Effector memory CD8-positive, alpha-beta T cell (primary cell): ENCODE results near the gene DUSP14.
A peak's percentile ranks its signal among the peaks of the same experiment; 100 is the strongest.
"Not testable (repeated sequence)": the region's sequence is repeated elsewhere in the genome, so short reads cannot be mapped to it uniquely, and the experiment has no call there.

Experiments used
- ATAC-seq: fragments of 150-1000 bp; cut with Tn5 transposase; replicated peaks from 2 replicates; pipeline ENCODE4 v1.10.0; 2021; ENCODE audit warnings: mild to moderate bottlenecking, moderate library complexity
- DNase-seq, 3 experiments: peaks; one replicate each; pipeline ENCODE4 v3.0.0; 2021
- H3K27ac Mint-ChIP-seq, 2 donors: one replicate each; pipeline ENCODE4 v1.8.0; 2022; ENCODE audit warnings: mild to moderate bottlenecking in 2 of 2, mixed read lengths in 2 of 2, moderate library complexity in 2 of 2
- H3K27me3 Mint-ChIP-seq, 2 donors: one replicate each; pipeline ENCODE4 v1.8.0; 2022; ENCODE audit warnings: mixed read lengths in 2 of 2
- H3K36me3 Mint-ChIP-seq: one replicate; pipeline ENCODE4 v1.8.0; 2022; ENCODE audit warnings: mild to moderate bottlenecking, moderate library complexity, mixed read lengths; ENCODE audit not compliant: insufficient read depth
- H3K4me1 Mint-ChIP-seq, 2 donors: one replicate each; pipeline ENCODE4 v1.8.0; 2022; ENCODE audit warnings: low read depth in 2 of 2, mixed read lengths in 2 of 2
- H3K4me3 Mint-ChIP-seq, 2 donors: one replicate each; pipeline ENCODE4 v1.8.0; 2022; ENCODE audit warnings: mild to moderate bottlenecking in 2 of 2, mixed read lengths in 2 of 2, moderate library complexity in 2 of 2
- H3K9me3 Mint-ChIP-seq, 2 donors: one replicate each; pipeline ENCODE4 v1.8.0; 2022; ENCODE audit warnings: mixed read lengths in 2 of 2

The DUSP14 gene

GRCh38 chr17:37490638-37491614 lies 1.2 kb downstream of the DUSP14 start:
- H3K36me3 Mint-ChIP-seq: peaks cover 8% of the 10 kb centered on the region
- no peaks in the 10 kb centered on the region for H3K9me3 Mint-ChIP-seq
- ATAC-seq (no peak), DNase-seq (no peak)
- H3K27ac Mint-ChIP-seq: peak overlapping the region; percentile 84 to 92
- H3K4me3 Mint-ChIP-seq: peak overlapping the region; percentile 89 to 96
- no peaks in the 10 kb centered on the region for H3K27me3 Mint-ChIP-seq
- H3K4me1 Mint-ChIP-seq: peaks cover 20 to 27% of the 10 kb centered on the region in 2 donors

- no peak overlapping the region for H3K4me3 Mint-ChIP-seq
- peaks cover 8% of the 10 kb centered on the region for H3K36me3 Mint-ChIP-seq
- ATAC-seq (no peak), DNase-seq (no peak)
- peaks cover 20 to 27% of the 10 kb centered on the region in 2 donors for H3K4me1 Mint-ChIP-seq
- no peaks in the 10 kb centered on the region for H3K27me3 Mint-ChIP-seq
- H3K27ac Mint-ChIP-seq: no peak overlapping the region
- no peaks in the 10 kb centered on the region for H3K9me3 Mint-ChIP-seq
Observed at GRCh38 chr17:37492167-37492566, 2.5 kb downstream of the DUSP14 start.

GRCh38 chr17:37493249-37494027 lies 3.7 kb downstream of the DUSP14 start:
- H3K9me3 Mint-ChIP-seq: no peaks in the 10 kb centered on the region
- H3K4me1 Mint-ChIP-seq: peaks cover 16 to 20% of the 10 kb centered on the region in 2 donors

DNA sequence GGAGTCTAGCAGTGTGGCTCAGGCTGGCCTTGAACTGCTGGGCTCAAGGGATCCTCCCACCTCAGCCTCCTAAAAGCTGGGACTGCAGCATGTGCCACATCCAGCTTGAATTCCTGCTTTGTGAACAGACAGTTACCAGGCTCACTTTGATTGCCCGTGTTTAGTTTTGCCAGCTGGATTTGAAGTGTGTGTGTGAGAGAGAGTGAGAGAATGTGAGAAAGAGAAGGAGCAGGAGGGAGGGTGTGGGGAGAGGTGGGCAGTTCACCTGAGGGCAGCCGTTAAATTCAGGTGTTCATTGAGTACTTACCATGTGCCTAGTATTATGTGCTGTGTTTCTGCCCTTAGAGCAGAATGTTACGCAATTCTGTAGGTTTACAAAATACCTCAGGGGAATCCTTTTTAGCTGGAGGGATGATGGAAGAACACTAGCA lies 4.7 kb downstream of the DUSP14 start:
- Mint-ChIP-seq H3K4me3 (no peak overlapping the region), H3K27ac (no peak overlapping the region), H3K4me1 (peaks cover 14% of the 10 kb centered on the region in 2 donors), H3K27me3 (no peaks in the 10 kb centered on the region), H3K9me3 (no peaks in the 10 kb centered on the region), H3K36me3 (peaks cover 5% of the 10 kb centered on the region)
- DNase-seq (no peak), ATAC-seq (no peak)

More at GRCh38 chr17:37493249-37494027, 3.7 kb downstream of the DUSP14 start:
- Mint-ChIP-seq H3K27me3 (no peaks in the 10 kb centered on the region), H3K27ac (no peak overlapping the region), H3K36me3 (peaks cover 8% of the 10 kb centered on the region), H3K4me3 (no peak overlapping the region)
- DNase-seq (no peak), ATAC-seq (no peak)

- Mint-ChIP-seq H3K4me3 (no peak overlapping the region), H3K36me3 (peaks cover 5% of the 10 kb centered on the region), H3K9me3 (no peaks in the 10 kb centered on the region), H3K4me1 (peaks cover 13 to 14% of the 10 kb centered on the region in 2 donors), H3K27ac (no peak overlapping the region), H3K27me3 (no peaks in the 10 kb centered on the region)
- ATAC-seq (no peak), DNase-seq (no peak)
Observed at GRCh38 chr17:37494971-37495370, 5.3 kb downstream of the DUSP14 start.

DNA sequence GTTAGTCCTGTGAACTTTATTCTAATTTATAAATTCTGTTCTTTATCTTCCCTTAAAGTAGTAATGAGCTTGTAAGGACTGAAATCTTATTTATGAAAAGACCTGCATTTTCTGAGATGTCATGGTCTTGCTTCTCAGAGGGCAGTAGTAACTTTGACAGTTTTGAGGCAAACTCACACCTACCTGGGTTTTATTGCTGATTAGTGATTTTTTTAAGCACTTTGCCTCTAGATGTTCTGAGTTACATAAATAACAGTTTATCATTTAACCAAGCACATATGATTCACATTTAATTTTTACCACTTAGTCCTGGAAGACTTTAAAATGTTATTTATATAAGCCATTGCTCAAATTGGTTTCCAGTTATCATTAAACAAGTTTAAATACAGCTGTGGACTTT lies 10.7 kb downstream of the DUSP14 start:
- ATAC-seq (no peak), DNase-seq (no peak)
- no peak overlapping the region for H3K4me3 Mint-ChIP-seq
- no peaks in the 10 kb centered on the region for H3K36me3 Mint-ChIP-seq
- peaks cover 0 to 7% of the 10 kb centered on the region in 2 donors for H3K4me1 Mint-ChIP-seq
- H3K27ac Mint-ChIP-seq: no peak overlapping the region
- H3K9me3 Mint-ChIP-seq: no peaks in the 10 kb centered on the region
- H3K27me3 Mint-ChIP-seq: no peaks in the 10 kb centered on the region

GRCh38 chr17:37502009-37502936 lies 12.6 kb downstream of the DUSP14 start:
- no peak overlapping the region for H3K27ac Mint-ChIP-seq
- no peak for ATAC-seq
- no peak overlapping the region for H3K4me3 Mint-ChIP-seq
- no peak for DNase-seq
- H3K36me3 Mint-ChIP-seq: no peaks in the 10 kb centered on the region
- H3K27me3 Mint-ChIP-seq: no peaks in the 10 kb centered on the region
- H3K9me3 Mint-ChIP-seq: no peaks in the 10 kb centered on the region
- peaks cover 0 to 11% of the 10 kb centered on the region in 2 donors for H3K4me1 Mint-ChIP-seq

DNA sequence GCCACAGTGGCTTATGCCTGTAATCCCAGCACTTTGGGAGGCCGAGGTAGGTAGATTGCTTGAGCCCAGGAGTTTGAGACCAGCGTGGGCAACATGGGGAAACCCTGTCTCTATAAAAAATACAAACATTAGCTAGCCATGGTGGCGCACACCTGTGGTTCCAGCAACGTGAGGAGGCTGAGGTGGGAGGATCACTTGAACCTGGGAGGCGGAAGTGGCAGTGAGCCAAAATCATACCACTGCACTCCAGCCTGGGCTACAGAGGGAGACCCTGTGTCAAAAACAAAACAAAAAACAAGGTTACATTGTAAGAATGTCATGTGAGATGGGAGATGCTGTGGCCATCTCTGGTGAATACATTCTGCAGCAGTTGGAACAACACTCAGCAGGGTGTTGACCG lies 13.5 kb downstream of the DUSP14 start:
- ATAC-seq: no peak
- no peaks in the 10 kb centered on the region for H3K9me3 Mint-ChIP-seq
- DNase-seq: no peak
- H3K27me3 Mint-ChIP-seq: no peaks in the 10 kb centered on the region
- no peak overlapping the region for H3K27ac Mint-ChIP-seq
- H3K36me3 Mint-ChIP-seq: no peaks in the 10 kb centered on the region
- peaks cover 0 to 11% of the 10 kb centered on the region in 2 donors for H3K4me1 Mint-ChIP-seq
- no peak overlapping the region for H3K4me3 Mint-ChIP-seq

GRCh38 chr17:37505333-37505732 lies 15.6 kb downstream of the DUSP14 start:
- Mint-ChIP-seq H3K4me1 (peaks cover 0 to 15% of the 10 kb centered on the region in 2 donors), H3K36me3 (no peaks in the 10 kb centered on the region), H3K27me3 (no peaks in the 10 kb centered on the region), H3K4me3 (no peak overlapping the region), H3K9me3 (no peaks in the 10 kb centered on the region), H3K27ac (peak overlapping the region in 1 of 2 donors; percentile 10)
- no peak for DNase-seq
- ATAC-seq: no peak

GRCh38 chr17:37506678-37507077 lies 17.0 kb downstream of the DUSP14 start:
- Mint-ChIP-seq H3K4me1 (peaks cover 0 to 19% of the 10 kb centered on the region in 2 donors), H3K9me3 (no peaks in the 10 kb centered on the region), H3K36me3 (no peaks in the 10 kb centered on the region), H3K27me3 (no peaks in the 10 kb centered on the region), H3K27ac (peak overlapping the region in 1 of 2 donors; percentile 10), H3K4me3 (no peak overlapping the region)
- peak; percentile 61 for ATAC-seq
- DNase-seq: peak in 1 of 3 experiments; percentile 8

GRCh38 chr17:37507111-37507510 lies 17.4 kb downstream of the DUSP14 start:
- no peak for ATAC-seq
- no peak overlapping the region for H3K27ac Mint-ChIP-seq

GRCh38 chr17:37510056-37510455 lies 20.4 kb downstream of the DUSP14 start:
- Mint-ChIP-seq H3K4me3 (no peak overlapping the region), H3K36me3 (peaks cover 10% of the 10 kb centered on the region), H3K27ac (peak overlapping the region; percentile 7 to 77), H3K27me3 (no peaks in the 10 kb centered on the region), H3K9me3 (no peaks in the 10 kb centered on the region), H3K4me1 (peaks cover 0 to 12% of the 10 kb centered on the region in 2 donors)
- DNase-seq (no peak), ATAC-seq (no peak)

More at GRCh38 chr17:37507111-37507510, 17.4 kb downstream of the DUSP14 start:
- peaks cover 0 to 19% of the 10 kb centered on the region in 2 donors for H3K4me1 Mint-ChIP-seq
- no peaks in the 10 kb centered on the region for H3K36me3 Mint-ChIP-seq
- no peaks in the 10 kb centered on the region for H3K27me3 Mint-ChIP-seq
- H3K4me3 Mint-ChIP-seq: no peak overlapping the region
- DNase-seq: no peak
- H3K9me3 Mint-ChIP-seq: no peaks in the 10 kb centered on the region

DNA sequence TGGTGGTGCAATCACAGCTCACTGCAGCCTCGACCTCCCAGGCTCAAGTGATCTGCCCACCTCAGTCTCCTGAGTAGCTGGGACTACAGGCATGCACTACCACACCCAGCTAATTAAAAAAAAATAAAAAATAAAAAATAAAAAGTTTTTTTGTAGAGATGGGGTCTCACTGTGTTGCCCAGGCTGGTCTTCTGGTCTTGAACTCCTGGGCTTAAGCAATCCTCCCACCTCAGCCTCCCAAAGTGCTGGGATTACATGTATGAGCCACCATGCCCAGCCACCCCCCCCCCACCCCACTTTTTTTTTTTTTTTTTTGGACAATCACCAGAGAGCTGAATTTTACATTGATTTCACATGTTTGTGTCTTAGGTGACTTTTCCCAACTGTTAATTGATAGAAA lies 22.0 kb downstream of the DUSP14 start:
- not testable (repeated sequence) for ATAC-seq, H3K27ac Mint-ChIP-seq, H3K4me1 Mint-ChIP-seq, H3K4me3 Mint-ChIP-seq, DNase-seq, H3K27me3 Mint-ChIP-seq, H3K9me3 Mint-ChIP-seq
- peaks cover 22% of the 10 kb centered on the region for H3K36me3 Mint-ChIP-seq
